Upper lobe of left lung (tissue), 6 donors: Measurements from ENCODE around the gene CDH12. TPM values are rescaled to one million over a fixed set of nuclear protein-coding genes. Genes with fewer than 3 reads are reported as not detected.

Source experiments
- ATAC-seq, 2 donors: fragments of 200-7000 bp; cut with Tn5 transposase; one replicate each; pipeline ENCODE4 v1.9.1; 2022; ENCODE audit warnings: mild to moderate bottlenecking in 2 of 2, moderate library complexity in 2 of 2; ENCODE audit not compliant: low FRiP score in 2 of 2
- DNase-seq, 2 donors: peaks; one replicate each; pipeline ENCODE4 v3.0.0-alpha.2; 2019 to 2020
- H3K27ac ChIP-seq, 4 donors: fragments of 200-600 bp; sonication (generic); one replicate each; pipeline ENCODE4 v1.5.1; 2016 to 2019
- H3K27me3 ChIP-seq, 4 donors: fragments of 200-600 bp; sonication (generic); one replicate each; pipeline ENCODE4 v1.5.1; 2017 to 2019
- H3K36me3 ChIP-seq, 4 donors: fragments of 200-600 bp; sonication (generic); one replicate each; pipeline ENCODE4 v1.5.1; 2016 to 2019
- H3K4me1 ChIP-seq, 4 donors: fragments of 200-600 bp; sonication (generic); one replicate each; pipeline ENCODE4 v1.5.1; 2018 to 2019
- H3K4me3 ChIP-seq, 4 donors: fragments of 200-600 bp; sonication (generic); one replicate each; pipeline ENCODE4 v1.5.1; 2017 to 2019; ENCODE audit warnings: mild to moderate bottlenecking in 2 of 4, moderate library complexity in 1 of 4
- H3K9me3 ChIP-seq, 4 donors: fragments of 200-600 bp; sonication (generic); one replicate each; pipeline ENCODE4 v1.5.1; 2018 to 2019
- EP300 ChIP-seq, 4 donors: sonication (generic); formaldehyde crosslinking; IDR thresholded peaks; one replicate each; pipeline ENCODE4 v1.5.1; 2017; ENCODE audit warnings: antibody characterized with exemption in 4 of 4, control low read depth in 2 of 4
- POLR2A ChIP-seq, 4 donors: fragments of 450-650 bp; IDR thresholded peaks; one replicate each; pipeline ENCODE4 v1.5.1; 2016 to 2017; ENCODE audit warnings: antibody characterized with exemption in 4 of 4, mild to moderate bottlenecking in 2 of 4
- POLR2AphosphoS5 ChIP-seq, 2 donors: sonication (generic); formaldehyde crosslinking; IDR thresholded peaks; one replicate each; pipeline ENCODE4 v1.5.1; 2017; ENCODE audit warnings: antibody characterized with exemption in 2 of 2
- WGBS, 2 donors: methylation state at CpG; one replicate each; pipeline ENCODE4 v1.1.5; 2017 to 2018; 5-methylcytosine and 5-hydroxymethylcytosine counted together
- total RNA-seq, 6 donors: library from RNA; depleted of rRNA in 4 of 6; stranded (reverse); fragments of >200 nt in 4 of 6; gene quantifications; one replicate each; pipeline versions ENCODE4 v1.1.0 to v1.2.1, GENCODE V29; 2016 to 2021
- TF ChIP-seq, protein P1 (sequence below), 6 experiments: fragments of 450-650 bp in 4 of 6; fragments of 200-600 bp in 2 of 6; sonication (generic) in 2 of 6; IDR thresholded peaks; one replicate each; pipeline ENCODE4 v1.5.1; 2016 to 2019; ENCODE audit warnings: antibody characterized with exemption in 6 of 6
- donor health status: DM: no; HTN: no; CAD: no; lungs with moderate emphysema.
- donor health status: DM: no; HTN: yes; CAD: no; lungs with severe emphysema.

CDH12 gene
- total RNA-seq, 6 donors from 2014 or later: 0.10 to 0.49 TPM; not detected in 4

DNA sequence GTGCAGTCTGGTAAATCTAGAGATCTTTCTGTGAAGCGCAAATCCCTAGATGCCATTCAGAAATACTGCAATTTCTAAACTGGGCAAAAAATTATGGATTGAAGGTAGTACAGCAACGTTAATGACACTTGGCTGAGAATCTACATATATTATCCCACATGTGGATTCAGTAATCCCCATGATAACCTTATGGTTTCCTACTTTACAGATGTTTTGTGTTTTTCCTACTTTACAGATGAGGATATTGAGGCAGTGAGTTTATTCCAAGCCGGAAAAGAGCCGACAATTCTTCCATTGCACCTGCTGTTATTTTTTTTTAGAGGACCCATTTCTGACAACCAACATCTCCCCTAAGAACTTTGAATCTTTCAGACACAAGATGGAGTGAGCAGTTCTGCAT, 796.5 kb downstream of the CDH12 start:
- H3K9me3 ChIP-seq: no peaks in the 10 kb centered on the region
- no peak overlapping the region for H3K27ac ChIP-seq
- H3K27me3 ChIP-seq: no peaks in the 10 kb centered on the region
- H3K36me3 ChIP-seq: no peaks in the 10 kb centered on the region
- no peaks in the 10 kb centered on the region for H3K4me1 ChIP-seq
- ATAC-seq (no peak), DNase-seq (no peak)
- no peak for TF ChIP-seq POLR2AphosphoS5 (IDR thresholded peaks at IDR 0.05)
- no peak for TF ChIP-seq EP300 (IDR thresholded peaks at IDR 0.05)
- TF ChIP-seq, protein P1, sequence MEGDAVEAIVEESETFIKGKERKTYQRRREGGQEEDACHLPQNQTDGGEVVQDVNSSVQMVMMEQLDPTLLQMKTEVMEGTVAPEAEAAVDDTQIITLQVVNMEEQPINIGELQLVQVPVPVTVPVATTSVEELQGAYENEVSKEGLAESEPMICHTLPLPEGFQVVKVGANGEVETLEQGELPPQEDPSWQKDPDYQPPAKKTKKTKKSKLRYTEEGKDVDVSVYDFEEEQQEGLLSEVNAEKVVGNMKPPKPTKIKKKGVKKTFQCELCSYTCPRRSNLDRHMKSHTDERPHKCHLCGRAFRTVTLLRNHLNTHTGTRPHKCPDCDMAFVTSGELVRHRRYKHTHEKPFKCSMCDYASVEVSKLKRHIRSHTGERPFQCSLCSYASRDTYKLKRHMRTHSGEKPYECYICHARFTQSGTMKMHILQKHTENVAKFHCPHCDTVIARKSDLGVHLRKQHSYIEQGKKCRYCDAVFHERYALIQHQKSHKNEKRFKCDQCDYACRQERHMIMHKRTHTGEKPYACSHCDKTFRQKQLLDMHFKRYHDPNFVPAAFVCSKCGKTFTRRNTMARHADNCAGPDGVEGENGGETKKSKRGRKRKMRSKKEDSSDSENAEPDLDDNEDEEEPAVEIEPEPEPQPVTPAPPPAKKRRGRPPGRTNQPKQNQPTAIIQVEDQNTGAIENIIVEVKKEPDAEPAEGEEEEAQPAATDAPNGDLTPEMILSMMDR (IDR thresholded peaks at IDR 0.05): no peak
- TF ChIP-seq POLR2A (IDR thresholded peaks at IDR 0.05): no peak
- no peak overlapping the region for H3K4me3 ChIP-seq
- 81 to 85% methylated on average over 4 of the region's 4 CpGs for WGBS, 2 donors

GRCh38 chr5:22053195-22053594, 799.9 kb downstream of the CDH12 start:
- 54 to 56% methylated on average over 2 of the region's 2 CpGs for WGBS, 2 donors
- TF ChIP-seq POLR2A (IDR thresholded peaks at IDR 0.05): no peak
- TF ChIP-seq, protein P1 (IDR thresholded peaks at IDR 0.05): no peak
- no peak for TF ChIP-seq EP300 (IDR thresholded peaks at IDR 0.05)
- TF ChIP-seq POLR2AphosphoS5 (IDR thresholded peaks at IDR 0.05): no peak
- H3K27me3 ChIP-seq: no peaks in the 10 kb centered on the region
- DNase-seq: no peak
- ATAC-seq: no peak
- no peak overlapping the region for H3K27ac ChIP-seq
- H3K4me3 ChIP-seq: no peak overlapping the region
- no peaks in the 10 kb centered on the region for H3K9me3 ChIP-seq
- no peaks in the 10 kb centered on the region for H3K36me3 ChIP-seq
- no peaks in the 10 kb centered on the region for H3K4me1 ChIP-seq

DNA sequence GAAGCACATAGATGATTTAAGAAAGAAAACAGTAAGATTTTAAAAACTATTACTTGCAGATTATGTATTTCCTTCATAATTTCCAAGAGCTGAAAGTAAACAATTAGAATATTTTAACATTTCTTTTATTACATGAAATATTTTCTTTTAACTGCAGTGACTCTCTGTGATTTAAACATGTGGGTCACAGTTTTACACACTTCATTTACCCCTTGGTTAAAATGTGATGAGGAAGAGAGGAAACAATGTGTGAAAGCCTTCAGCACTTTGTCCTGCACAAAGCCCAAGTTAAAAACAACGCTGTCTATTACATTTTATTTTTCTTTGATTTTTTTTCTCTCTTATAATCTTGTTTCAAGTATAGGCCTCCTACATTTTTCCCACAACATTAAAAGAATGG, 801.3 kb downstream of the CDH12 start:
- WGBS, 2 donors: 53 to 64% methylated on average over 1 of the region's 1 CpG
- H3K4me1 ChIP-seq: no peaks in the 10 kb centered on the region
- H3K27me3 ChIP-seq: no peaks in the 10 kb centered on the region
- no peaks in the 10 kb centered on the region for H3K36me3 ChIP-seq
- no peak for ATAC-seq
- no peak overlapping the region for H3K4me3 ChIP-seq
- TF ChIP-seq POLR2AphosphoS5 (IDR thresholded peaks at IDR 0.05): no peak
- no peak for TF ChIP-seq POLR2A (IDR thresholded peaks at IDR 0.05)
- no peak for TF ChIP-seq EP300 (IDR thresholded peaks at IDR 0.05)
- TF ChIP-seq, protein P1 (IDR thresholded peaks at IDR 0.05): no peak
- no peak overlapping the region for H3K27ac ChIP-seq
- DNase-seq: no peak
- no peaks in the 10 kb centered on the region for H3K9me3 ChIP-seq

GRCh38 chr5:22050931-22051330, 802.2 kb downstream of the CDH12 start:
- DNase-seq (no peak), ATAC-seq (no peak)
- no peak overlapping the region for H3K4me3 ChIP-seq
- no peak overlapping the region for H3K27ac ChIP-seq
- no peaks in the 10 kb centered on the region for H3K4me1 ChIP-seq
- WGBS, 2 donors: 66% methylated on average over 2 of the region's 2 CpGs
- no peaks in the 10 kb centered on the region for H3K27me3 ChIP-seq
- no peak for TF ChIP-seq POLR2AphosphoS5 (IDR thresholded peaks at IDR 0.05)
- TF ChIP-seq POLR2A (IDR thresholded peaks at IDR 0.05): no peak
- no peak for TF ChIP-seq EP300 (IDR thresholded peaks at IDR 0.05)
- TF ChIP-seq, protein P1 (IDR thresholded peaks at IDR 0.05): no peak
- no peaks in the 10 kb centered on the region for H3K36me3 ChIP-seq
- H3K9me3 ChIP-seq: no peaks in the 10 kb centered on the region

DNA sequence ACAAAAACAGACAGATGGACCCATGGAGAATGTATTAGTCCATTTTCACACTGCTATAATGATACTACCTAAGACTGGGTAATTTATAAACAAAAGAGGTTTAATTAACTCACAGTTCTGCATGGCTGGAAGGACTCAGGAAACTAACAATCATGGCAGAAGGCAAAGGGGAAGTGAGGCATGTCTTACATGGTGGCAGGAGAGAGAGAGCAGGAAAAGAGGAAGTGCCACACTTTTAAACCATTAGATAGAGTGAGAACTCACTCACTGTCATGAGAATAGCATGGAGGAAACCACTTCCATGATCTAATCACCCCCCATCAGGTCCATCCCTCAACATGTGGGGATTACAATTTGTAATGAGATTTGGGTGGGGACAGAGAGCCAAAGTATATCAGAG, 808.9 kb downstream of the CDH12 start:
- H3K27ac ChIP-seq: no peak overlapping the region
- H3K4me3 ChIP-seq: no peak overlapping the region
- H3K27me3 ChIP-seq: no peaks in the 10 kb centered on the region
- ATAC-seq (no peak), DNase-seq (no peak)
- H3K4me1 ChIP-seq: no peaks in the 10 kb centered on the region
- no peaks in the 10 kb centered on the region for H3K9me3 ChIP-seq
- no peaks in the 10 kb centered on the region for H3K36me3 ChIP-seq
- TF ChIP-seq, protein P1 (IDR thresholded peaks at IDR 0.05): no peak
- TF ChIP-seq EP300 (IDR thresholded peaks at IDR 0.05) (no peak), POLR2A (IDR thresholded peaks at IDR 0.05) (no peak), POLR2AphosphoS5 (IDR thresholded peaks at IDR 0.05) (no peak)
